Neural crest cell (in vitro differentiated cells): ENCODE results near the gene TRAPPC4. TPM values are rescaled to one million over a fixed set of nuclear protein-coding genes. Genes with fewer than 3 reads are reported as not detected.

ENCODE experiments used
- DNase-seq: peaks from one replicate; pipeline ENCODE4 v3.0.0; 2021; ENCODE audit warnings: low read depth, mixed read lengths, low spot score
- H3K27ac Mint-ChIP-seq: one replicate; pipeline ENCODE4 v1.8.0; 2021; ENCODE audit warnings: mild to moderate bottlenecking, mixed read lengths; ENCODE audit not compliant: unreplicated experiment
- H3K27me3 Mint-ChIP-seq: 2 replicates; pipeline ENCODE4 v1.8.0; 2021; ENCODE audit warnings: low read depth, mild to moderate bottlenecking, mixed read lengths
- H3K36me3 Mint-ChIP-seq: 2 replicates; pipeline ENCODE4 v1.8.0; 2021; ENCODE audit warnings: low read depth, mild to moderate bottlenecking, mixed read lengths
- H3K4me1 Mint-ChIP-seq: 2 replicates; pipeline ENCODE4 v1.8.0; 2021; ENCODE audit warnings: mixed read lengths
- H3K4me3 Mint-ChIP-seq: one replicate; pipeline ENCODE4 v1.8.0; 2021; ENCODE audit warnings: mild to moderate bottlenecking, mixed read lengths
- H3K9me3 Mint-ChIP-seq: 2 replicates; pipeline ENCODE4 v1.8.0; 2021; ENCODE audit warnings: mixed read lengths
- CTCF ChIP-seq: fragments of 200-600 bp; sonication (generic); conservative IDR thresholded peaks from 2 replicates; pipeline ENCODE4 v1.5.0; 2021; ENCODE audit warnings: antibody characterized with exemption, mild to moderate bottlenecking
- total RNA-seq: library from RNA; stranded (reverse); gene quantifications from 2 replicates; pipeline ENCODE4 v1.2.1, GENCODE V29; 2021

Gene TRAPPC4
- total RNA-seq, 1 donor from 2014 or later = 88.1 TPM

GRCh38 chr11:118996926-118997626, 21.5 kb upstream of the TRAPPC4 start:
- Mint-ChIP-seq H3K27me3 (no peaks in the 10 kb centered on the region), H3K36me3 (peaks cover 6% of the 10 kb centered on the region), H3K4me1 (peaks cover 35% of the 10 kb centered on the region), H3K4me3 (peak overlapping the region; percentile 99), H3K27ac (peak overlapping the region; percentile 94), H3K9me3 (no peaks in the 10 kb centered on the region)
- TF ChIP-seq CTCF = peak; percentile 53
- DNase-seq = no peak

DNA sequence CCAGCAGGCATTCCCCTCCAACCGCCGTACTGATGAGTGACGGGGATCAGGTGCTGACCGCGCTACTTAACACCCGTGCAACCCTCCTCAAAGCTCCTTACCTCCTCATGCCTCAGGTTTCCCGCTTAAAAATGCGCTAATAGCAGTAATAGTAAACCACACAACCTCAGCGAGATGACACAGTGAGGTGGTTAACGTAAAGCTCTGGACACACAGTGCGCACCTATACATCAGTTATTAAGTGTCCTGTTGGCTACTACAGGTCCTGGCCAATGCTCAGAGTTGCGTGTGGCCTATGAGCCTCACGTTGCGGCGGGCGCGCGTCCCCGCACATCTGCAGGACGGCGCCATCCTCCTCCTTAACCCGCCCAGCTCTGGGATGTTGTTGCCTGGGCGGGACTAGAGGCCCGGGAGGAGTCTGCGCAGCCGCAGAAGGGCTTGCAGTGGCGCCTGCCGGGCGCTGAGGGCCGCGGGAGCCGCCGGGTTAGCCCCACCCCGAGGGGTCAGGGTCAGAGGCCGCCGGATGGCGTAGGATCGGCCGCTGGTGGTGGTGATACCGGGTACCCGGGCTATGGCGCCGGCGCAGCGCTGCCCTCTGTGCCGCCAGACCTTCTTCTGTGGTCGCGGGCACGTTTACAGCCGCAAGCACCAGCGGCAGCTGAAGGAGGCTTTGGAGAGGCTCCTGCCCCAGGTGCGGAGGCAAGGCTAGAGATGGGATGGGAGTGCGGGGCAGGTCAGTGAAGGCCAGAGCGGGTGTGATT, 20.8 kb upstream of the TRAPPC4 start, which contains the start of gene CENATAC:
TSS of gene CENATAC (plus strand) at position 512 of the 761 bp plus-strand sequence. CDS start at position 572, 60 bp downstream.
- Mint-ChIP-seq H3K4me3 (peak within 1 kb of the TSS; percentile 99), H3K4me1 (peaks cover 35% of the 10 kb centered on the region), H3K27ac (peak within 1 kb of the TSS; percentile 98), H3K27me3 (no peaks in the 10 kb centered on the region), H3K9me3 (no peaks in the 10 kb centered on the region), H3K36me3 (peaks cover 6% of the 10 kb centered on the region)
- no peak for TF ChIP-seq CTCF
- peak; percentile 96 for DNase-seq

- Mint-ChIP-seq H3K36me3 (peaks cover 8% of the 10 kb centered on the region), H3K27ac (peak overlapping the region; percentile 63), H3K27me3 (no peaks in the 10 kb centered on the region), H3K4me3 (peak overlapping the region; percentile 99), H3K9me3 (no peaks in the 10 kb centered on the region), H3K4me1 (peaks cover 35% of the 10 kb centered on the region)
- no peak for TF ChIP-seq CTCF
- DNase-seq = no peak
Measured at GRCh38 chr11:118998388-118998717, 20.2 kb upstream of the TRAPPC4 start.

- peaks cover 6% of the 10 kb centered on the region for H3K36me3 Mint-ChIP-seq
- DNase-seq = no peak
- H3K27me3 Mint-ChIP-seq = no peaks in the 10 kb centered on the region
- peak overlapping the region; percentile 63 for H3K27ac Mint-ChIP-seq
- H3K4me3 Mint-ChIP-seq = peak overlapping the region; percentile 99
- no peaks in the 10 kb centered on the region for H3K9me3 Mint-ChIP-seq
- peaks cover 35% of the 10 kb centered on the region for H3K4me1 Mint-ChIP-seq
- no peak for TF ChIP-seq CTCF
Measured at GRCh38 chr11:118998822-118999221, 19.7 kb upstream of the TRAPPC4 start.

DNA sequence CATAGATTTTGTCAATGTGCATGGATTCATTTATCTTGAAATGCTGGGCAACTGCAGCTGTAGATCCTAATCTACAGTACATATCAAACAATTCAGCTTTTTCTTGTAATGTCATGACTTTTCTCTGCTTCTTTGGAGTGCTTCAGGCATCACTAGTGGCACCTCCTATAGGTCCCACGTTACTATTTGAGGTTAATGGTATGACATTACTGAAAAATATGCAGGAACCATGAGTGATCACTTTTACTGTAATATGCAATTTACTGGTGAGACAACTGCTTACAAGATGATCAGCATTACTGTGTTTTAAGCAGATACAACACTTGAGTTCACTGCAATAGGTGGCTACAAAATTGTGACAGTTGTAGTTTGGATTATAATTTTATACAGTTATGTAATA, 17.7 kb upstream of the TRAPPC4 start:
- Mint-ChIP-seq H3K4me1 (peaks cover 35% of the 10 kb centered on the region), H3K36me3 (peaks cover 6% of the 10 kb centered on the region), H3K27me3 (no peaks in the 10 kb centered on the region), H3K4me3 (peak overlapping the region; percentile 59), H3K9me3 (no peaks in the 10 kb centered on the region), H3K27ac (no peak overlapping the region)
- DNase-seq = no peak
- no peak for TF ChIP-seq CTCF
